ENCODE results near the gene ZNF670. TPM values are rescaled to one million over a fixed set of nuclear protein-coding genes. Genes with fewer than 3 reads are reported as not detected.

Gene ZNF670
- total RNA-seq, 3 donors from 2014 or later (not counting 1 experiment from before 2014, with no cell fraction given) = 0.35 to 0.95 (median 0.45) TPM

GRCh38 chr1:247077213-247077612 is 1.4 kb downstream of the ZNF670 start:
- no peak for TF ChIP-seq CTCF (IDR thresholded peaks at IDR 0.05)
- H3K4me3 Mint-ChIP-seq = peak overlapping the region; percentile 91
- DNase-seq = peak in 1 of 2 donors; percentile 8
- intact Hi-C loops (cut with micrococcal nuclease) = loop anchor here (5.0 kb wide), 1 partner anchor 145 kb away; the partner anchor contains the start of gene AHCTF1
- no peaks in the 10 kb centered on the region for H3K9me3 Mint-ChIP-seq
- Histone ChIP-seq H3K4me3 (ENCODE audit: low read length) (no peak overlapping the region), H3K36me3 (ENCODE audit: control insufficient read depth, insufficient read depth, low read length) (no peaks in the 10 kb centered on the region), H3K27ac (ENCODE audit: low read length) (no peak overlapping the region), H3K4me1 (ENCODE audit: control insufficient read depth, insufficient read depth, low read length) (peaks cover 19% of the 10 kb centered on the region), H3K27me3 (ENCODE audit: control insufficient read depth, insufficient read depth, low read length) (no peaks in the 10 kb centered on the region), H3K9me3 (ENCODE audit: control insufficient read depth, insufficient read depth, low read length) (no peaks in the 10 kb centered on the region)
- WGBS (ENCODE audit: insufficient coverage) = 100% methylated on average over 2 of the region's 3 CpGs
- peaks cover 33 to 38% of the 10 kb centered on the region in 2 donors for H3K4me1 Mint-ChIP-seq
- H3K36me3 Mint-ChIP-seq = no peaks in the 10 kb centered on the region
- peak overlapping the region; percentile 68 to 80 for H3K27ac Mint-ChIP-seq
- peaks cover 2 to 8% of the 10 kb centered on the region in 2 donors for H3K27me3 Mint-ChIP-seq (ENCODE audit: low read depth in 2 of 2)
- ATAC-seq = no peak

GRCh38 chr1:247070645-247071044 is 8.0 kb downstream of the ZNF670 start:
- H3K9me3 ChIP-seq (ENCODE audit: control insufficient read depth, insufficient read depth, low read length) = peaks cover 3% of the 10 kb centered on the region
- H3K36me3 ChIP-seq (ENCODE audit: control insufficient read depth, insufficient read depth, low read length) = no peaks in the 10 kb centered on the region
- 100% methylated on average over 1 of the region's 3 CpGs for WGBS (ENCODE audit: insufficient coverage)
- DNase-seq = no peak
- H3K9me3 Mint-ChIP-seq = no peaks in the 10 kb centered on the region
- TF ChIP-seq CTCF (IDR thresholded peaks at IDR 0.05) = no peak
- no peaks in the 10 kb centered on the region for H3K27me3 Mint-ChIP-seq (ENCODE audit: low read depth in 2 of 2)
- intact Hi-C loops (cut with micrococcal nuclease) = no loop called here
- peaks cover 6 to 9% of the 10 kb centered on the region in 2 donors for H3K4me1 Mint-ChIP-seq
- no peaks in the 10 kb centered on the region for H3K4me1 ChIP-seq (ENCODE audit: control insufficient read depth, insufficient read depth, low read length)
- no peak overlapping the region for H3K27ac Mint-ChIP-seq
- no peaks in the 10 kb centered on the region for H3K36me3 Mint-ChIP-seq
- ATAC-seq = no peak
- no peak overlapping the region for H3K4me3 ChIP-seq (ENCODE audit: low read length)
- no peak overlapping the region for H3K27ac ChIP-seq (ENCODE audit: low read length)
- no peaks in the 10 kb centered on the region for H3K27me3 ChIP-seq (ENCODE audit: control insufficient read depth, insufficient read depth, low read length)
- H3K4me3 Mint-ChIP-seq = no peak overlapping the region

- Mint-ChIP-seq H3K36me3 (no peaks in the 10 kb centered on the region), H3K4me1 (peaks cover 0 to 9% of the 10 kb centered on the region in 2 donors), H3K27me3 (ENCODE audit: low read depth in 2 of 2) (no peaks in the 10 kb centered on the region), H3K27ac (no peak overlapping the region), H3K9me3 (peaks cover 0 to 6% of the 10 kb centered on the region in 2 donors), H3K4me3 (no peak overlapping the region)
- TF ChIP-seq CTCF (IDR thresholded peaks at IDR 0.05) = no peak
- Histone ChIP-seq H3K27ac (ENCODE audit: low read length) (no peak overlapping the region), H3K9me3 (ENCODE audit: control insufficient read depth, insufficient read depth, low read length) (peaks cover 11% of the 10 kb centered on the region), H3K27me3 (ENCODE audit: control insufficient read depth, insufficient read depth, low read length) (no peaks in the 10 kb centered on the region), H3K36me3 (ENCODE audit: control insufficient read depth, insufficient read depth, low read length) (no peaks in the 10 kb centered on the region), H3K4me3 (ENCODE audit: low read length) (no peak overlapping the region), H3K4me1 (ENCODE audit: control insufficient read depth, insufficient read depth, low read length) (no peaks in the 10 kb centered on the region)
- DNase-seq (no peak), ATAC-seq (no peak)
- WGBS (ENCODE audit: insufficient coverage) = 94% methylated on average over 3 of the region's 3 CpGs
- intact Hi-C loops (cut with micrococcal nuclease) = no loop called here
Observed at GRCh38 chr1:247064304-247064703, 14.3 kb downstream of the ZNF670 start.

GRCh38 chr1:247060771-247061170 is 17.8 kb downstream of the ZNF670 start:
- 89% methylated on average over 4 of the region's 4 CpGs for WGBS (ENCODE audit: insufficient coverage)
- no peaks in the 10 kb centered on the region for H3K27me3 Mint-ChIP-seq (ENCODE audit: low read depth in 2 of 2)
- ATAC-seq (no peak), DNase-seq (no peak)
- Histone ChIP-seq H3K36me3 (ENCODE audit: control insufficient read depth, insufficient read depth, low read length) (no peaks in the 10 kb centered on the region), H3K9me3 (ENCODE audit: control insufficient read depth, insufficient read depth, low read length) (peaks cover 10% of the 10 kb centered on the region), H3K27ac (ENCODE audit: low read length) (no peak overlapping the region), H3K27me3 (ENCODE audit: control insufficient read depth, insufficient read depth, low read length) (no peaks in the 10 kb centered on the region), H3K4me3 (ENCODE audit: low read length) (no peak overlapping the region), H3K4me1 (ENCODE audit: control insufficient read depth, insufficient read depth, low read length) (no peaks in the 10 kb centered on the region)
- peaks cover 13% of the 10 kb centered on the region for H3K36me3 Mint-ChIP-seq
- H3K4me1 Mint-ChIP-seq = peaks cover 0 to 16% of the 10 kb centered on the region in 2 donors
- peaks cover 2 to 20% of the 10 kb centered on the region in 2 donors for H3K9me3 Mint-ChIP-seq
- no peak overlapping the region for H3K4me3 Mint-ChIP-seq
- no peak overlapping the region for H3K27ac Mint-ChIP-seq
- intact Hi-C loops (cut with micrococcal nuclease) = no loop called here
- TF ChIP-seq CTCF (IDR thresholded peaks at IDR 0.05) = no peak
